Tongue (tissue), 2 donors: ENCODE results near the gene TRRAP. TPM values are rescaled to one million over a fixed set of nuclear protein-coding genes. Genes with fewer than 3 reads are reported as not detected.
"Not testable (repeated sequence)": the region's sequence is repeated elsewhere in the genome, so short reads cannot be mapped to it uniquely, and the experiment has no call there.

Experiments used
- DNase-seq: peaks from one replicate; pipeline ENCODE4 v3.0.0-alpha.2; 2015
- total RNA-seq: library from RNA; depleted of rRNA; stranded (reverse); fragments of >200 nt; gene quantifications from one replicate; pipeline ENCODE4 v1.2.3, GENCODE V29; 2014

Gene TRRAP
- total RNA-seq, 1 donor from 2014 or later, result 34.6 TPM

GRCh38 chr7:98866765-98867164 lies 11.6 kb upstream of the TRRAP start:
- DNase-seq, result no peak

- no peak for DNase-seq
Measured at GRCh38 chr7:98868450-98868849, 9.9 kb upstream of the TRRAP start.

- no peak for DNase-seq
Measured at GRCh38 chr7:98869027-98869596, 9.2 kb upstream of the TRRAP start.

GRCh38 chr7:98869597-98870120 lies 8.7 kb upstream of the TRRAP start, which contains the start of gene TMEM130:
TMEM130 (minus strand) TSS chr7:98870014; CDS start chr7:98869861, 153 bp downstream.
- DNase-seq, result peak; percentile 27

- DNase-seq, result peak; percentile 50
Measured at GRCh38 chr7:98870121-98870651, 8.1 kb upstream of the TRRAP start.

DNA sequence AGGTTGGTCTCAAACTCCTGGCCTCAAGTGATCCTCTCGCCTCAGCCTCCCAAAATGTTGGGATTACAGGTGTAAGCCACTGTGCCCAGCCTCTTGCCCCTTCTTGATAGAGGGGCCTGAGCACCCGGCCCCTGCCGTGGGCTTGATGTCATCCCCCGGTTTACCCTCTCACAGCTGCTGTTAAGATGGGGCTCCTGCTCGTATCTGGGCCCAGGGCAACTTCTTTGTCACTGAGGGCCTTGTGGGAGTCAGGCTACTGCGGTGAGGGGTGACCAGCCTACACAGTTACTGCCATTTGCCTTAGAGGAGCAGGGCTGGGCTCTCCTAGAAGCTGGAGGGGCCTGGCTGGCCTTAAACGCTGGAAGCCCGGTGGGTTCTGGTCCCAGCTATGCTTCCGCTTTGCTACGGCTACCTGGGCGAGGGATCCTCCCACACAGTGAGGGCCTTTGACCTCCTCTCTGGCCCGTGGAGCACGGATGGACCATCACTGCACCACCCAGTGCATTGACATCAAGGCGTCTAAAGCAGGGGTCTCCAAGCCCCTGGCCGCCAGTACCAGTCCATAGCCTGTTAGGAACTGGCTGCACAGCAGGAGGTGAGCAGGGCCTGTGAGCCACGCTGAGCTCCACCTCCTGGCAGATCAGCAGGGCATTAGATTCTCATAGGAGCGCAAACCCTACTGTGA lies 7.4 kb upstream of the TRRAP start:
- no peak for DNase-seq

DNA sequence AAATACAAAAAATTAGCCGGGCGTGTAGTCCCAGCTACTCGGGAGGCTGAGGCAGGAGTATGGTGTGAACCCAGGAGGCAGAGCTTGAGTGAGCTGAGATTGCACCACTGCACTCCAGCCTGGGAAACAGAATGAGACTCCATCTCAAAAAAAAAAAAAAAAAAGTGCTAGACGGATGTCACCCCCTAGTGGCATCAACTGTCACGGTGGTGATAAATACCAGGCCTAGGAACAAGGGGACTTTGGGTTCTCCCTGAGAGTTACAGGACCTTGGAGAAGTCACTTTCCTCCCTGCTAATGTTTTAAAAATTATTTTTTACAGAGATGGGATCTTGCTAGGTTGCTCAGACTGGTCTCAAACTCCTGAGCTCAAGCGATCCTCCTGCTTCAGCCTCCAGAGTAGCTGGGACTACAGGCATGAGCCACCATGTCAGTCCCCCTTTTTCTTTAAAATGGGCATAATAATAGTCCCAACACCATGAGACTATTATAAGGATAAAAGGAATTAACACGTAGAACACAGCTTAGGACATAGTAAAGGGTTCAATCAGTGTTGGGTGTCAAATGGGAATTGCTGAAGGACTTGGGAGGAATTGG lies 5.9 kb upstream of the TRRAP start:
- no peak for DNase-seq

DNA sequence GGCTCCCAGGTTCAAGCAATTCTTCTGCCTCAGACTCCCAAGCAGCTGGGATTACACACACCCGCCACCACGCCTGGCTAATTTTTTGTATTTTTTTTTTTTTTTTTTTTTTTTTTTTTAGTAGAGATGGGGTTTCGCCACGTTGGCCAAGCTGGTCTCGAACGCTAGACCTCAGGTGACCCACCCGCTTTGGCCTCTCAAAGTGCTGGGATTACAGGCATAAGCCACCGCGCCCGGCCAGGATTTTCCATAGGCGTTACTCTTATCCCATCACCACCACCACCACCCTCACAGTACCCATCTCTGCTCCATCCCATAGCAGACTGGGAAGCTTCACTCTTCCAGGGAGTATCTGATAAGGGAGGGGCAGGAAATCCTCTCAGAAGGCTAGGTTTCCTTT lies 4.7 kb upstream of the TRRAP start:
- not testable (repeated sequence) for DNase-seq

GRCh38 chr7:98874942-98875341 lies 3.4 kb upstream of the TRRAP start:
- DNase-seq, result no peak

DNA sequence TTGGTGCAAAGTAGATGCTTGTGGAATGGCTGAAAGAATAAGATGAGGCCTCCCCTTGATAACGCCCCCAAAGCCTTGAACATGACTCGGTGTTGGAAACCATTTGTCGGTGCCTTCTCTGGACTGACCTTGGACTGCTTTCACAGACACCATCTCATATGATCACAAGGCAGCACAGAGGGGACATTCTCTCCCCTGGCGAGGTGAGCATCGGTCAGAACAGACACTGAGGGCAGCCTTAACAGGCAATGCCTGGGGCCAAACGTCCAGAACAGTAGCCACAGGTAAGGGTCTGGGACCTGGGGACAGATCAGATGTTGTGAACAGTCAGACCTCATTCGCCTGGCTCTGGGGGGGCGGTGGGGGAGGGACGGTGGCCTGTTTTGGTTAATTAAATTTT lies 2.8 kb upstream of the TRRAP start:
- no peak for DNase-seq

DNA sequence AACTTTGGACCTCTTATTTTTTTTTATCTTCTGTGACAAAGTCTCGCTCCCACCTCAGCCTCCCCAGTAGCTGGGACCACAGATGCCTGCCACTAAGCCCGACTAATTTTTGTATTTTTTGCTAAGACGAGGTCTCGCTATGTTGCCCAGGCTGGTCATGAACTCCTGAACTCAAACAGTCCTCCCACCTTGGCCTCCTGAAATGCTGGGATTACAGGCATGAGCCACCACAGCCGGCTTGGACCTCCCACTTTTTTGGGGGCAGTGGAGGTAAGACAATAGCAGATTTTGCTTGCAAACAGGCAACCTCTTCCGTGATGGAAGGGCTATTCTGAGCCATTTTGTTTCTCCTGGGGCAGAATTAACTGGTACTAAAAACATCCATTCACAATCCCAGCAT lies 1.2 kb upstream of the TRRAP start:
- DNase-seq, result no peak

- no peak for DNase-seq
Measured at GRCh38 chr7:98877692-98878364, 504 bp upstream of the TRRAP start.

GRCh38 chr7:98879198-98879978 lies 1.1 kb downstream of the TRRAP start:
- peak; percentile 57 for DNase-seq

DNA sequence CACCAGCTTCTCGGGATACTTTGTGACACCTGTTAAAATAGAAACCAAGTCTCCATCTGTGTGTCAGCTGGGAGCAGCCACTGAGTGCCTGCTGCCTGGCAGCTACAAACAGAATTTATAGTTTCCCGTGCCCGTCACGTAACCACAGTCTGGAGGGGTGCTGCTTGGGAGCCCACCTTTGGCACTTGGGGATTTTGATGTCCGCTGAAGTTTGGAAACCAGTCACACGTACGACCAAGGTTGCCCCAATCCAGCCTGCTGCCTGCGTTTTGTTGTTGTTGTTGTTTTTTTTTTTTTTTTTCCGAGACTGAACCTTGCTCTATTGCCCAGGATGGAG lies 1.6 kb downstream of the TRRAP start:
- DNase-seq, result no peak

GRCh38 chr7:98880485-98880884 lies 2.2 kb downstream of the TRRAP start:
- DNase-seq, result no peak

- no peak for DNase-seq
Measured at GRCh38 chr7:98881561-98882315, 3.4 kb downstream of the TRRAP start.

DNA sequence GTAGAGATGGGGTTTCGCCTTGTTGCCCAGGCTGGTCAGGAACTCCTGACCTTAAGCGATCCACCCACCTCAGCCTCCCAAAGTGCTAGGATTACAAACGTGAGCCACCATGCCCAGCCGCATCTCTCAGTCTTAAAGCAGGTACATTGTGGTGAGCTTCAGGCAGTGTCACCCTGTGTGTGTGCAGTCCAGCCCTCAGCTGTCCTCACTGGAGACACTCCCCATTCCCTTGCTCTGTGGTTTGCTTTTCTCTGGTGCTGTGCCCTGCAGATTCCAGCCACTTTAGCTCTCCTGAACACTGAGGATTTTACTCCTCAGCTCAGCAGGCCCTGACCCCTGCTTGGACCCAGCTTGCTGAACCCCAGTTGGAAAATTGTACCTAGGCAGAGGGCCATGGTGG lies 6.1 kb downstream of the TRRAP start:
- DNase-seq, result no peak

- DNase-seq, result no peak
Measured at GRCh38 chr7:98887038-98887437, 8.7 kb downstream of the TRRAP start.

GRCh38 chr7:98892609-98893008 lies 14.3 kb downstream of the TRRAP start:
- no peak for DNase-seq

- DNase-seq, result no peak
Measured at GRCh38 chr7:98899816-98900215, 21.5 kb downstream of the TRRAP start.

DNA sequence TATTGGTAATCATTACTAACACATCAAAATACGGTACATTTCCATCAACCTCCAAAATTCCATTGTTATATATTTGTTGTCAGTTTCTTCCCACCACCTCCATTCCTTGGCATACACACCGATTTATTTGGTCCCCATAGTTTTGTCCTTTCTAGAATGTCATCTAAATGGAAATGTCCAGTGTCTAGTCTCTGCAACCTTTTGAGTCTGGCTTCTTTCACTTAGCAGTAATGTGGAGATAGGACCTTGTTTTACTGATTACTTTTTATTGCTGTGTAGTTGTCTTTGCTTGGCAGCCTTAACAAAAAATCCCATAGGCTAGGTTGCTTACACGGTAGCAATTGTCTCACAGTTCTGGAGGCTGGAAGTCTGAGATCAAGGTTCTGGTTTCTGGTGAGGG lies 22.5 kb downstream of the TRRAP start:
- DNase-seq, result no peak
